ENCODE results near the gene ZEB2. TPM values are rescaled to one million over a fixed set of nuclear protein-coding genes. Genes with fewer than 3 reads are reported as not detected.

ZEB2 gene
- total RNA-seq, 1 donor from 2014 or later, result 88.5 TPM

GRCh38 chr2:144441711-144442141, 78.2 kb downstream of the ZEB2 start:
- Mint-ChIP-seq H3K4me1 (ENCODE audit: unreplicated experiment) (peaks cover 47% of the 10 kb centered on the region), H3K27me3 (peaks cover 38% of the 10 kb centered on the region), H3K9me3 (peaks cover 12% of the 10 kb centered on the region), H3K4me3 (peak overlapping the region; percentile 25), H3K36me3 (peaks cover 25% of the 10 kb centered on the region), H3K27ac (no peak overlapping the region)
- DNase-seq (ENCODE audit: extremely low spot score, unreplicated experiment), result no peak
- no peak for TF ChIP-seq CTCF (conservative IDR thresholded peaks at IDR 0.05)

- no peak for DNase-seq (ENCODE audit: extremely low spot score, unreplicated experiment)
- Mint-ChIP-seq H3K4me1 (ENCODE audit: unreplicated experiment) (peaks cover 47% of the 10 kb centered on the region), H3K27me3 (peaks cover 27% of the 10 kb centered on the region), H3K36me3 (peaks cover 19% of the 10 kb centered on the region), H3K4me3 (no peak overlapping the region), H3K27ac (no peak overlapping the region), H3K9me3 (peaks cover 5% of the 10 kb centered on the region)
- no peak for TF ChIP-seq CTCF (conservative IDR thresholded peaks at IDR 0.05)
Observed at GRCh38 chr2:144439993-144440392, 79.9 kb downstream of the ZEB2 start.

DNA sequence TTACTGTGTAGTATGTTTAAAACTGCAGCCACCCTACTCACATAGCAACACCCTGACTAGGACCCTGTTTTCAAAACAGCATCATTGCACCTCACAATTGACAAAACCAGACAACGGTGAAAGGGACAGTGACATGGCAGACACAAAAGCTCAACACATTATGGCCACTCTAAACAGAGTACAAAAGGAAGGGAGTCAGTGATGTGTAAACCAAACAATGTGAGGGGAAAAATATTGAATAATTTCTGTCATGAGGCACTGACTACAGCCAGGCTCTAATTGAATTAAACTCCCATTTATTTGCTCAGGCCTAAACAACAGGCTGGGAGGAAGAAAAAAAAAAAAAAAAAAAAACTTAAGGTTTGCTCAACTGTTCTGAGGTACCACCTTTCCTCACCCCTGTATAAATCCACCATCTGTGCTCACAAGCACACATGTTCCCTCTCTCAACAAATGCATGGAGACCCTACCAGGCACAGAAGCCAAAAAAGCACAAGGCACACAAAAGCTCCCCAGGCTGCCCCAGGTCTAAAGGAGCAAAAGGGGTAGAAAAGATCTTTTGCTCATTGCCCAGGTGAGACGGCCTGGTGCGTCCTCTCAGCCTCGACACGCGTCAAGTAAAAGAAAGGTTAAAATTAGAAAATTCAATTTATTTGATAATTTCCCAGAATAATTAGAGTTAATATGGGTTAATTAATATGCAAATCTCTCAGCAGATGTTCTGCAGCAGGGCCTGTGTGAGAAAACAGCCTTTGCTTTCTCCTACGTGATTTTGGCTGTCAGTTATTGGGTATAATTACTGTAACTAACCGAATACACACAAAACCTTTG, 80.9 kb downstream of the ZEB2 start:
- Mint-ChIP-seq H3K27me3 (peaks cover 28% of the 10 kb centered on the region), H3K4me3 (no peak overlapping the region), H3K9me3 (peaks cover 5% of the 10 kb centered on the region), H3K36me3 (peaks cover 19% of the 10 kb centered on the region), H3K27ac (no peak overlapping the region), H3K4me1 (ENCODE audit: unreplicated experiment) (peaks cover 38% of the 10 kb centered on the region)
- TF ChIP-seq CTCF (conservative IDR thresholded peaks at IDR 0.05), result no peak
- DNase-seq (ENCODE audit: extremely low spot score, unreplicated experiment), result no peak

DNA sequence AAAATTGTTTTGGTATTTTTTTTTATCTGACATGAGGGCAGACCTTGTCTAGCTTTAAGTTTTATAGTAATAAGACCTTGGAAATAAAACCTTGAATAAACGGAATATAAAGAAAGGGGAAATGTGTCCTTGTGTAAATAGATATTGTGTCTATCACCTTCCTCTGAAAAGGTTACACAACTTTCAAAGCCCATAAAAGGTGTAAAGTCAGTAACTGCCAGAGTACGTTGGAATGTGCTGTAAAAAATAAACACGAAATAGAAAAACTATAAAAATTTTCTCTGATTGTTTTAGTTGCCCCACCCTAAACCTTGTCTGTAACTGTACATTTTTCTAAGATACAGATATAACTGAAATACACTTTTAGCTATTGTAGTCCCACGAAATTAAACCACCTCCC, 82.3 kb downstream of the ZEB2 start:
- Mint-ChIP-seq H3K4me1 (ENCODE audit: unreplicated experiment) (peaks cover 33% of the 10 kb centered on the region), H3K4me3 (no peak overlapping the region), H3K9me3 (peaks cover 5% of the 10 kb centered on the region), H3K27me3 (peaks cover 29% of the 10 kb centered on the region), H3K36me3 (peaks cover 19% of the 10 kb centered on the region), H3K27ac (no peak overlapping the region)
- DNase-seq (ENCODE audit: extremely low spot score, unreplicated experiment), result no peak
- no peak for TF ChIP-seq CTCF (conservative IDR thresholded peaks at IDR 0.05)

GRCh38 chr2:144434425-144435222, 85.3 kb downstream of the ZEB2 start:
- Mint-ChIP-seq H3K27me3 (peaks cover 30% of the 10 kb centered on the region), H3K36me3 (peaks cover 15% of the 10 kb centered on the region), H3K9me3 (peaks cover 5% of the 10 kb centered on the region), H3K27ac (no peak overlapping the region), H3K4me1 (ENCODE audit: unreplicated experiment) (peaks cover 21% of the 10 kb centered on the region), H3K4me3 (no peak overlapping the region)
- no peak for DNase-seq (ENCODE audit: extremely low spot score, unreplicated experiment)
- TF ChIP-seq CTCF (conservative IDR thresholded peaks at IDR 0.05), result no peak

Measured in type B pancreatic cell (in vitro differentiated cells).